K562 (cell line): Measurements from ENCODE around the gene LSM4. TPM values are rescaled to one million over a fixed set of nuclear protein-coding genes. Genes with fewer than 3 reads are reported as not detected.

ENCODE experiments used
- ATF3 ChIP-seq, 2 experiments: fragments of 450-650 bp in 1 of 2; sonication (generic) in 1 of 2; formaldehyde crosslinking in 1 of 2; IDR thresholded peaks in 1 of 2; conservative IDR thresholded peaks in 1 of 2; 2 replicates each; pipeline versions ENCODE4 v1.6.1 to v1.8.1; 2016 to 2023; ENCODE audit warnings: mild to moderate bottlenecking in 2 of 2, moderate library complexity in 2 of 2, inconsistent platforms in 1 of 2, missing genetic modification reagents in 1 of 2
- FOXJ2 ChIP-seq: fragments of 200-800 bp; sonication (Bioruptor generic); IDR thresholded peaks from 2 replicates; pipeline ENCODE4 v1.6.1; 2016; ENCODE audit warnings: missing genetic modification characterization, missing compliant biosample characterization
- HMG20A ChIP-seq: fragments of 450-650 bp; formaldehyde crosslinking; conservative IDR thresholded peaks from 2 replicates; pipeline ENCODE4 v1.4.0; 2020; ENCODE audit warnings: mild to moderate bottlenecking, mixed read lengths
- IRF1 ChIP-seq: sonication (generic); formaldehyde crosslinking; IDR thresholded peaks from 2 replicates; pipeline ENCODE4 v1.8.0; 2022; ENCODE audit warnings: missing genetic modification reagents, mild to moderate bottlenecking, borderline replicate concordance
- KLF13 ChIP-seq: fragments of 450-650 bp; IDR thresholded peaks from 2 replicates; pipeline ENCODE4 v1.6.1; 2016; ENCODE audit warnings: missing genetic modification characterization, low read depth, mild to moderate bottlenecking, missing compliant biosample characterization, moderate library complexity, borderline replicate concordance
- MAFF ChIP-seq: IDR thresholded peaks from 2 replicates; pipeline ENCODE4 v1.6.1; 2012; ENCODE audit warnings: low read length, improper control_type of control experiment
- NFE2 ChIP-seq: IDR thresholded peaks from 2 replicates; pipeline ENCODE4 v1.6.1; 2014; ENCODE audit warnings: antibody characterized with exemption, low read depth
- SMAD3 ChIP-seq: fragments of 450-650 bp; formaldehyde crosslinking; conservative IDR thresholded peaks from 2 replicates; pipeline ENCODE4 v1.4.0; 2020; ENCODE audit warnings: mild to moderate bottlenecking
- TBL1XR1 ChIP-seq, 2 experiments: IDR thresholded peaks; 2 replicates each; pipeline ENCODE4 v1.6.1; 2012; ENCODE audit warnings: improper control_type of control experiment in 2 of 2, low read length in 2 of 2, mild to moderate bottlenecking in 1 of 2
- TCF3 ChIP-seq: sonication (generic); formaldehyde crosslinking; IDR thresholded peaks from 2 replicates; pipeline ENCODE4 v1.4.0; 2020; ENCODE audit warnings: mild to moderate bottlenecking, missing genetic modification reagents
- TEAD2 ChIP-seq: fragments of 450-650 bp; IDR thresholded peaks from 2 replicates; pipeline ENCODE4 v1.6.1; 2016; ENCODE audit warnings: missing genetic modification characterization, control low read depth, missing compliant biosample characterization
- USF1 ChIP-seq: sonication (generic); formaldehyde crosslinking; IDR thresholded peaks from 2 replicates; pipeline ENCODE4 v1.9.0; 2022; ENCODE audit warnings: mild to moderate bottlenecking, missing genetic modification reagents
- ZNF143 ChIP-seq: sonication (generic); formaldehyde crosslinking; IDR thresholded peaks from 2 replicates; pipeline ENCODE4 v1.9.0; 2022; ENCODE audit warnings: mild to moderate bottlenecking, missing genetic modification reagents
- ZNF23 ChIP-seq: fragments of 250-450 bp; sonication (Bioruptor Pico); IDR thresholded peaks from 2 replicates; pipeline ENCODE4 v1.4.0; 2020; ENCODE audit warnings: mild to moderate bottlenecking
- ZNF347 ChIP-seq: fragments of 450-650 bp; formaldehyde crosslinking; IDR thresholded peaks from 2 replicates; pipeline ENCODE4 v1.4.0; 2020; ENCODE audit warnings: low read depth, mild to moderate bottlenecking, moderate library complexity
- polyA plus RNA-seq, 8 experiments: library from polyadenylated mRNA; depleted of rRNA in 4 of 8; stranded (reverse) in 5 of 8; unstranded in 3 of 8; fragments of >200 nt; fragmentation: Nextera tagmentation in 2 of 8; fragmentation: Illumina TruSeq in 1 of 8; extraction: Ambion mirVana in 2 of 8; extraction: Trizol in 1 of 8; gene quantifications; 2 replicates each; pipeline versions ENCODE4 v1.2.1 to v1.2.3, GENCODE V29; 2011 to 2014; ENCODE audit warnings: inconsistent platforms in 1 of 8, missing spikeins in 1 of 8
- total RNA-seq, 7 experiments: library from RNA; depleted of rRNA in 6 of 7; stranded (reverse); fragments of >200 nt in 6 of 7; fragmentation: Illumina TruSeq in 2 of 7; extraction: Trizol in 2 of 7; gene quantifications; 2 replicates each; pipeline versions ENCODE4 v1.2.1 to v1.2.3, GENCODE V29; 2011 to 2021; ENCODE audit warnings: low replicate concordance in 1 of 7
- TF ChIP-seq, protein P1 (sequence below): fragments of 450-650 bp; IDR thresholded peaks from 2 replicates; pipeline ENCODE4 v1.6.1; 2018; ENCODE audit not compliant: partially characterized antibody
- TF ChIP-seq, protein P2 (sequence below): fragments of 250-450 bp; sonication (Bioruptor Pico); IDR thresholded peaks from 2 replicates; pipeline ENCODE4 v1.4.0; 2020; ENCODE audit warnings: mild to moderate bottlenecking, moderate library complexity
- TF ChIP-seq, protein P3 (sequence below): sonication (generic); formaldehyde crosslinking; IDR thresholded peaks from 2 replicates; pipeline ENCODE4 v1.8.0; 2022; ENCODE audit warnings: missing genetic modification reagents, mild to moderate bottlenecking, borderline replicate concordance

The LSM4 gene
- total and polyA plus RNA-seq, 9 of the 15 experiments (the other 6 are each of a cell fraction or from before 2014, with no cell fraction given) = 11.9 to 763 (median 202) TPM

DNA sequence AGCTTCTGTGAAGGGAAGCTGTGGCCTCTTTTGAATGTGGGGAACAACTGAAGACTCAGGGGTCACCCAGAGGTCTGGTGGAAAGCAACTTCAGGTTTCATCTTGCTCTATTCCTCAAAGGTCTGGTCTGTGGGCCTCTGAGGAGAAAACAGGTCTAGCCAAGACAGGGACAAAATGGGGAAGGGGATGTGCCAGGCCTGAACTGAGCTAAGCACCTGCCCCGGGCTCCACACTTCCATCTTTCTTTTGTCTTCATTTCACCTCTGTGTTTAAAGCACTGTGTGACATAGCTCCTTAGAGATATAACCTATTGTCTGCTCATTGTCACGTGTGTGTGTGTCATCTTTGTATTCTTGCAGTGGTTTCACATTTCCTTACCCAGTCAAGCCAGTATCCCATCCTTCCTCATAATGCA, 43.2 kb upstream of the LSM4 start (continued):
- no peak for TF ChIP-seq TBL1XR1 (IDR thresholded peaks at IDR 0.05; ENCODE audit: low read length in 2 of 2)
- TF ChIP-seq TEAD2 = no peak
- TF ChIP-seq, protein P1, sequence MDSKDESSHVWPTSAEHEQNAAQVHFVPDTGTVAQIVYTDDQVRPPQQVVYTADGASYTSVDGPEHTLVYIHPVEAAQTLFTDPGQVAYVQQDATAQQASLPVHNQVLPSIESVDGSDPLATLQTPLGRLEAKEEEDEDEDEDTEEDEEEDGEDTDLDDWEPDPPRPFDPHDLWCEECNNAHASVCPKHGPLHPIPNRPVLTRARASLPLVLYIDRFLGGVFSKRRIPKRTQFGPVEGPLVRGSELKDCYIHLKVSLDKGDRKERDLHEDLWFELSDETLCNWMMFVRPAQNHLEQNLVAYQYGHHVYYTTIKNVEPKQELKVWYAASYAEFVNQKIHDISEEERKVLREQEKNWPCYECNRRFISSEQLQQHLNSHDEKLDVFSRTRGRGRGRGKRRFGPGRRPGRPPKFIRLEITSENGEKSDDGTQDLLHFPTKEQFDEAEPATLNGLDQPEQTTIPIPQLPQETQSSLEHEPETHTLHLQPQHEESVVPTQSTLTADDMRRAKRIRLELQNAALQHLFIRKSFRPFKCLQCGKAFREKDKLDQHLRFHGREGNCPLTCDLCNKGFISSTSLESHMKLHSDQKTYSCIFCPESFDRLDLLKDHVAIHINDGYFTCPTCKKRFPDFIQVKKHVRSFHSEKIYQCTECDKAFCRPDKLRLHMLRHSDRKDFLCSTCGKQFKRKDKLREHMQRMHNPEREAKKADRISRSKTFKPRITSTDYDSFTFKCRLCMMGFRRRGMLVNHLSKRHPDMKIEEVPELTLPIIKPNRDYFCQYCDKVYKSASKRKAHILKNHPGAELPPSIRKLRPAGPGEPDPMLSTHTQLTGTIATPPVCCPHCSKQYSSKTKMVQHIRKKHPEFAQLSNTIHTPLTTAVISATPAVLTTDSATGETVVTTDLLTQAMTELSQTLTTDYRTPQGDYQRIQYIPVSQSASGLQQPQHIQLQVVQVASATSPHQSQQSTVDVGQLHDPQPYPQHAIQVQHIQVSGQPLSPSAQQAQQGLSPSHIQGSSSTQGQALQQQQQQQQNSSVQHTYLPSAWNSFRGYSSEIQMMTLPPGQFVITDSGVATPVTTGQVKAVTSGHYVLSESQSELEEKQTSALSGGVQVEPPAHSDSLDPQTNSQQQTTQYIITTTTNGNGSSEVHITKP = no peak
- no peak for TF ChIP-seq KLF13 (tag)
- no peak for TF ChIP-seq NFE2
- TF ChIP-seq, protein P2, sequence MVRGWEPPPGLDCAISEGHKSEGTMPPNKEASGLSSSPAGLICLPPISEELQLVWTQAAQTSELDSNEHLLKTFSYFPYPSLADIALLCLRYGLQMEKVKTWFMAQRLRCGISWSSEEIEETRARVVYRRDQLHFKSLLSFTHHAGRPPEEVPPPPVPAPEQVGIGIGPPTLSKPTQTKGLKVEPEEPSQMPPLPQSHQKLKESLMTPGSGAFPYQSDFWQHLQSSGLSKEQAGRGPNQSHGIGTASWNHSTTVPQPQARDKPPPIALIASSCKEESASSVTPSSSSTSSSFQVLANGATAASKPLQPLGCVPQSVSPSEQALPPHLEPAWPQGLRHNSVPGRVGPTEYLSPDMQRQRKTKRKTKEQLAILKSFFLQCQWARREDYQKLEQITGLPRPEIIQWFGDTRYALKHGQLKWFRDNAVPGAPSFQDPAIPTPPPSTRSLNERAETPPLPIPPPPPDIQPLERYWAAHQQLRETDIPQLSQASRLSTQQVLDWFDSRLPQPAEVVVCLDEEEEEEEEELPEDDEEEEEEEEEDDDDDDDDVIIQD (CRISPR knock-in tag) = no peak
- TF ChIP-seq ZNF23 (CRISPR knock-in tag) = no peak
- TF ChIP-seq ZNF143 (CRISPR knock-in tag) = no peak
- no peak for TF ChIP-seq ZNF347 (CRISPR knock-in tag)
- no peak for TF ChIP-seq FOXJ2
- TF ChIP-seq HMG20A (CRISPR knock-in tag) = no peak
- TF ChIP-seq IRF1 (CRISPR knock-in tag) = no peak
- TF ChIP-seq TCF3 = no peak
- no peak for TF ChIP-seq MAFF
- no peak for TF ChIP-seq USF1 (CRISPR knock-in tag)
- TF ChIP-seq ATF3 (IDR thresholded peaks at IDR 0.05) = peak; percentile 36
- TF ChIP-seq ATF3 (CRISPR knock-in tag; conservative IDR thresholded peaks at IDR 0.05) = no peak
- TF ChIP-seq SMAD3 = no peak; the same call in 1 of the 2 replicates
- TF ChIP-seq, protein P3, sequence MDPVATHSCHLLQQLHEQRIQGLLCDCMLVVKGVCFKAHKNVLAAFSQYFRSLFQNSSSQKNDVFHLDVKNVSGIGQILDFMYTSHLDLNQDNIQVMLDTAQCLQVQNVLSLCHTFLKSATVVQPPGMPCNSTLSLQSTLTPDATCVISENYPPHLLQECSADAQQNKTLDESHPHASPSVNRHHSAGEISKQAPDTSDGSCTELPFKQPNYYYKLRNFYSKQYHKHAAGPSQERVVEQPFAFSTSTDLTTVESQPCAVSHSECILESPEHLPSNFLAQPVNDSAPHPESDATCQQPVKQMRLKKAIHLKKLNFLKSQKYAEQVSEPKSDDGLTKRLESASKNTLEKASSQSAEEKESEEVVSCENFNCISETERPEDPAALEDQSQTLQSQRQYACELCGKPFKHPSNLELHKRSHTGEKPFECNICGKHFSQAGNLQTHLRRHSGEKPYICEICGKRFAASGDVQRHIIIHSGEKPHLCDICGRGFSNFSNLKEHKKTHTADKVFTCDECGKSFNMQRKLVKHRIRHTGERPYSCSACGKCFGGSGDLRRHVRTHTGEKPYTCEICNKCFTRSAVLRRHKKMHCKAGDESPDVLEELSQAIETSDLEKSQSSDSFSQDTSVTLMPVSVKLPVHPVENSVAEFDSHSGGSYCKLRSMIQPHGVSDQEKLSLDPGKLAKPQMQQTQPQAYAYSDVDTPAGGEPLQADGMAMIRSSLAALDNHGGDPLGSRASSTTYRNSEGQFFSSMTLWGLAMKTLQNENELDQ (CRISPR knock-in tag) = no peak
